Measurements from ENCODE around the gene ADCY5.
"Not testable (repeated sequence)": the region's sequence is repeated elsewhere in the genome, so short reads cannot be mapped to it uniquely, and the experiment has no call there.

Gene ADCY5

DNA sequence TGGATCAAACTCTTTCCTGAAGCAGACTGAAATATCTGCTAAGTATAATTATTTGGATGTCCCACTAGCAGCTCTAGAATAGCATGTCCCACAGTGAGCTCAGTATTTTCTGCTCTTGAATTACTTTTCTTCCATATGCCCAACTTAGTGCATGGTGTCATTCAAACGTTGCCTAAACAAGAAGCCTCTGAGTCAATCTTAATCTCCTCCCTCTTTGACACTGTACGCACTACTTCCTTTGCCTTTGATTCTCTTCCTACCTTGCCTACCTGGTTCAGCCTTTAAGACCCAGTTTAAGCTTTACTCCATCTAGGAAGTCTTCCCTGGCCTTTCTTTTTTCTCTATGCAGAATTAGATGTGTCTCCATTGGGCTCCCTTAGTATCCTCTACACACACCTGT lies 192.6 kb downstream of the ADCY5 start:
- no peak overlapping the region for H3K9ac ChIP-seq (ENCODE audit: low read depth, low read length)
- no peak overlapping the region for H3K27ac ChIP-seq (ENCODE audit: low read length)
- DNase-seq: no peak
- H3K4me2 ChIP-seq (ENCODE audit: insufficient read depth, low read length): no peak overlapping the region
- no peak overlapping the region for H3K4me3 ChIP-seq (ENCODE audit: low read depth in 1 of 2, low read length in 2 of 2)
- H3K79me2 ChIP-seq (ENCODE audit: insufficient read depth, low read length): no peaks in the 10 kb centered on the region
- TF ChIP-seq EZH2 (IDR thresholded peaks at IDR 0.05; ENCODE audit: borderline replicate concordance, low read depth, low read length, severe bottlenecking): no peak
- TF ChIP-seq, protein P1, sequence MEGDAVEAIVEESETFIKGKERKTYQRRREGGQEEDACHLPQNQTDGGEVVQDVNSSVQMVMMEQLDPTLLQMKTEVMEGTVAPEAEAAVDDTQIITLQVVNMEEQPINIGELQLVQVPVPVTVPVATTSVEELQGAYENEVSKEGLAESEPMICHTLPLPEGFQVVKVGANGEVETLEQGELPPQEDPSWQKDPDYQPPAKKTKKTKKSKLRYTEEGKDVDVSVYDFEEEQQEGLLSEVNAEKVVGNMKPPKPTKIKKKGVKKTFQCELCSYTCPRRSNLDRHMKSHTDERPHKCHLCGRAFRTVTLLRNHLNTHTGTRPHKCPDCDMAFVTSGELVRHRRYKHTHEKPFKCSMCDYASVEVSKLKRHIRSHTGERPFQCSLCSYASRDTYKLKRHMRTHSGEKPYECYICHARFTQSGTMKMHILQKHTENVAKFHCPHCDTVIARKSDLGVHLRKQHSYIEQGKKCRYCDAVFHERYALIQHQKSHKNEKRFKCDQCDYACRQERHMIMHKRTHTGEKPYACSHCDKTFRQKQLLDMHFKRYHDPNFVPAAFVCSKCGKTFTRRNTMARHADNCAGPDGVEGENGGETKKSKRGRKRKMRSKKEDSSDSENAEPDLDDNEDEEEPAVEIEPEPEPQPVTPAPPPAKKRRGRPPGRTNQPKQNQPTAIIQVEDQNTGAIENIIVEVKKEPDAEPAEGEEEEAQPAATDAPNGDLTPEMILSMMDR (IDR thresholded peaks at IDR 0.05; ENCODE audit: borderline replicate concordance, extremely low read depth, low read length, poor library complexity, severe bottlenecking): no peak
- H3K36me3 ChIP-seq (ENCODE audit: insufficient read depth, low read length): peaks cover 3% of the 10 kb centered on the region; the same call in 1 of the 2 replicates
- H3K4me1 ChIP-seq (ENCODE audit: insufficient read depth, low read length): no peaks in the 10 kb centered on the region
- no peak for ATAC-seq (ENCODE audit: insufficient read depth, low read depth)
- no peaks in the 10 kb centered on the region for H3K9me3 ChIP-seq (ENCODE audit: insufficient read depth, low read length, severe bottlenecking)
- no peaks in the 10 kb centered on the region for H3K27me3 ChIP-seq (ENCODE audit: insufficient read depth, low read length, poor library complexity)
- no peaks in the 10 kb centered on the region for H4K20me1 ChIP-seq (ENCODE audit: insufficient read depth, low read length)
- no peak overlapping the region for H2AFZ ChIP-seq (ENCODE audit: low read depth, low read length)

DNA sequence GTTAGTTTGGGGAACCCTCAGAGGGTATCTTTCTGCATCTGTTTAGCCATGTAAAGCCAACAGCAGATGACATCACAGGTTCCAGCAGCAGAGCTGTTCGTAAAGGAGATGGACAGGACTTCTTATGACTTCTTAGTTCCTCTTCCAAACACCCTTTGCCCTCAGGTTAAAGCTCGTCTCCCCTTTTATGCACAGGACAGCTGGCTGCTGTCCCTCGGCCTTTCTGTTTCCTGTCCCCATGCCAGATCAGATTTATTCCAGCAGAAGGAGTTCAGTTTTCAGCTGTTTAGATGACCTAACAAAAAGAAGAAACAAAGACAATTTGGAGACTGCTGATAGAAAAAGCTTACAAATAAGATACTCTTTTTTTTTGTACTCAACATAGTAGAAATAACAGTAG lies 202.0 kb downstream of the ADCY5 start:
- Histone ChIP-seq H3K9me3 (ENCODE audit: insufficient read depth, low read length, severe bottlenecking) (no peaks in the 10 kb centered on the region), H3K27ac (ENCODE audit: low read length) (no peak overlapping the region), H3K4me1 (ENCODE audit: insufficient read depth, low read length) (no peaks in the 10 kb centered on the region), H4K20me1 (ENCODE audit: insufficient read depth, low read length) (no peaks in the 10 kb centered on the region), H3K4me3 (ENCODE audit: low read depth in 1 of 2, low read length in 2 of 2) (no peak overlapping the region), H2AFZ (ENCODE audit: low read depth, low read length) (no peak overlapping the region), H3K36me3 (ENCODE audit: insufficient read depth, low read length) (peaks cover 38% of the 10 kb centered on the region; the same call in 1 of the 2 replicates), H3K27me3 (ENCODE audit: insufficient read depth, low read length, poor library complexity) (no peaks in the 10 kb centered on the region), H3K4me2 (ENCODE audit: insufficient read depth, low read length) (no peak overlapping the region), H3K9ac (ENCODE audit: low read depth, low read length) (no peak overlapping the region), H3K79me2 (ENCODE audit: insufficient read depth, low read length) (no peaks in the 10 kb centered on the region)
- ATAC-seq (ENCODE audit: insufficient read depth, low read depth) (no peak), DNase-seq (no peak)
- no peak for TF ChIP-seq EZH2 (IDR thresholded peaks at IDR 0.05; ENCODE audit: borderline replicate concordance, low read depth, low read length, severe bottlenecking)
- TF ChIP-seq, protein P1 (IDR thresholded peaks at IDR 0.05; ENCODE audit: borderline replicate concordance, extremely low read depth, low read length, poor library complexity, severe bottlenecking): no peak

DNA sequence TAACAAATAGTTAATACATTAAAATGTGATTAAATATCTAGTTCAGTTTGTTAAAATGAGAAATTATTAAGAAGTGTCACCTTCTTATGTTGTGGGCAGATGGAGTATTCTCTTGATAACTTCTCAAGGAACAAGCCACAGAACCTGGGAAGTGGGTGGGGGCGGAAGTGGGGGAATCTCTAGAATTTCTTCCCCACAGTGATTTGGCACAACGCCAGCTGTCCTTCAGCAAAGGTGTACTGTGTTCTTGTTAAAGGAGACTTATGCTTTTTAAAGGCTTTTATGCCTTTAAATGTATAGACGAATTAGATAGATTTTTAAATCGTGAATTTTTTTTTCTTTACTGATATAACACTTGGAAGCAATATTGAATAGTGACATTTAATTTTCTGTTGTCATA lies 204.8 kb downstream of the ADCY5 start:
- peak; percentile 50; the same call in 1 of the 3 replicates for ATAC-seq (ENCODE audit: insufficient read depth, low read depth)
- no peaks in the 10 kb centered on the region for H4K20me1 ChIP-seq (ENCODE audit: insufficient read depth, low read length)
- TF ChIP-seq EZH2 (IDR thresholded peaks at IDR 0.05; ENCODE audit: borderline replicate concordance, low read depth, low read length, severe bottlenecking): no peak
- TF ChIP-seq, protein P1 (IDR thresholded peaks at IDR 0.05; ENCODE audit: borderline replicate concordance, extremely low read depth, low read length, poor library complexity, severe bottlenecking): no peak
- H3K27me3 ChIP-seq (ENCODE audit: insufficient read depth, low read length, poor library complexity): no peaks in the 10 kb centered on the region
- H3K9me3 ChIP-seq (ENCODE audit: insufficient read depth, low read length, severe bottlenecking): no peaks in the 10 kb centered on the region
- DNase-seq: peak; percentile 43
- H3K4me3 ChIP-seq (ENCODE audit: low read depth in 1 of 2, low read length in 2 of 2): no peak overlapping the region
- H3K36me3 ChIP-seq (ENCODE audit: insufficient read depth, low read length): peaks cover 35% of the 10 kb centered on the region; the same call in 1 of the 2 replicates
- no peak overlapping the region for H3K27ac ChIP-seq (ENCODE audit: low read length)
- H3K9ac ChIP-seq (ENCODE audit: low read depth, low read length): no peak overlapping the region
- H2AFZ ChIP-seq (ENCODE audit: low read depth, low read length): no peak overlapping the region
- H3K4me1 ChIP-seq (ENCODE audit: insufficient read depth, low read length): no peaks in the 10 kb centered on the region
- no peak overlapping the region for H3K4me2 ChIP-seq (ENCODE audit: insufficient read depth, low read length)
- H3K79me2 ChIP-seq (ENCODE audit: insufficient read depth, low read length): no peaks in the 10 kb centered on the region; the same call in 1 of the 2 replicates

DNA sequence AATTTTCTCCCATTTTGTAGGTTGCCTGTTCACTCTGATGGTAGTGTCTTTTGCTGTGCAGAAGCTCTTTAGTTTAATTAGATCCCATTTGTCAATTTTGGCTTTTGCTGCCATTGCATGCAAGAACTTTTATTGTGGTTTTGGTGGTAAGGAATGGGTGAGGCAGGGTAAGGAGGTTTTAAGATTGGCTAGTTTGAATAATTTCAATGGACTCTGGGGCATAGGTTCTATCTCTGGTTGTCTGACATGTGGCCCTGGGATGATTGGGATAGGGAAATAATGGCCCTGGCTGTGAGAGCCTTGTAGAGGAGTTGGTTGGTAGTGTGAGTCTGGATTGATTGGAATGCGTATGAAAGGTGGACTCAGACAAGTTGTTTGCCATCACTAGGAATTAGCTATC lies 209.1 kb downstream of the ADCY5 start:
- no peak overlapping the region for H3K4me2 ChIP-seq (ENCODE audit: insufficient read depth, low read length)
- H3K79me2 ChIP-seq (ENCODE audit: insufficient read depth, low read length): no peaks in the 10 kb centered on the region; the same call in 1 of the 2 replicates
- H3K27ac ChIP-seq (ENCODE audit: low read length): no peak overlapping the region
- H4K20me1 ChIP-seq (ENCODE audit: insufficient read depth, low read length): no peaks in the 10 kb centered on the region
- peaks cover 9% of the 10 kb centered on the region; the same call in 1 of the 2 replicates for H3K36me3 ChIP-seq (ENCODE audit: insufficient read depth, low read length)
- no peak overlapping the region for H3K4me3 ChIP-seq (ENCODE audit: low read depth in 1 of 2, low read length in 2 of 2)
- H3K9me3 ChIP-seq (ENCODE audit: insufficient read depth, low read length, severe bottlenecking): no peaks in the 10 kb centered on the region
- H3K27me3 ChIP-seq (ENCODE audit: insufficient read depth, low read length, poor library complexity): no peaks in the 10 kb centered on the region
- H3K9ac ChIP-seq (ENCODE audit: low read depth, low read length): no peak overlapping the region
- no peaks in the 10 kb centered on the region for H3K4me1 ChIP-seq (ENCODE audit: insufficient read depth, low read length)
- ATAC-seq (ENCODE audit: insufficient read depth, low read depth): no peak
- TF ChIP-seq, protein P1 (IDR thresholded peaks at IDR 0.05; ENCODE audit: borderline replicate concordance, extremely low read depth, low read length, poor library complexity, severe bottlenecking): no peak
- no peak for TF ChIP-seq EZH2 (IDR thresholded peaks at IDR 0.05; ENCODE audit: borderline replicate concordance, low read depth, low read length, severe bottlenecking)
- no peak for DNase-seq
- no peak overlapping the region for H2AFZ ChIP-seq (ENCODE audit: low read depth, low read length)

DNA sequence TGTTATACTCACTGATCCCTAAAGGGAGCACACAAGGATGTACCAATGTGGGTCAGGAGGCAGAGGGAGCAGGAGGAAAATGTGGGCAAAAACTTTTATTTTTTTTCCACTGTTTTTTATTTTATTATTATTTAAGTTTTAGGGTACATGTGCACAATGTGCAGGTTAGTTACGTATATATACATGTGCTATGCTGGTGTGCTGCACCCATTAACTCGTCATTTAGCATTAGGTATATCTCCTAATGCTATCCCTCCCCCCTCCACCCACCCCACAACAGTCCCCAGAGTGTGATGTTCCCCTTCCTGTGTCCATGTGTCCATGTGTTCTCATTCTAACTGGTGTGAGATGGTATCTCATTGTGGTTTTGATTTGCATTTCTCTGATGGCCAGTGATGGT lies 209.7 kb downstream of the ADCY5 start:
- H3K27ac ChIP-seq (ENCODE audit: low read length); H3K36me3 ChIP-seq (ENCODE audit: insufficient read depth, low read length); H3K9ac ChIP-seq (ENCODE audit: low read depth, low read length); H3K4me3 ChIP-seq (ENCODE audit: low read depth in 1 of 2, low read length in 2 of 2); H2AFZ ChIP-seq (ENCODE audit: low read depth, low read length); H3K4me2 ChIP-seq (ENCODE audit: insufficient read depth, low read length); H3K4me1 ChIP-seq (ENCODE audit: insufficient read depth, low read length); H3K9me3 ChIP-seq (ENCODE audit: insufficient read depth, low read length, severe bottlenecking); H3K79me2 ChIP-seq (ENCODE audit: insufficient read depth, low read length); H3K27me3 ChIP-seq (ENCODE audit: insufficient read depth, low read length, poor library complexity); ATAC-seq (ENCODE audit: insufficient read depth, low read depth); H4K20me1 ChIP-seq (ENCODE audit: insufficient read depth, low read length); DNase-seq: not testable (repeated sequence)
